GM12875 (cell line): ENCODE measurements around the gene MBD4.
A peak's percentile ranks its signal among the peaks of the same experiment; 100 is the strongest.
"Not testable (repeated sequence)": the region's sequence is repeated elsewhere in the genome, so short reads cannot be mapped to it uniquely, and the experiment has no call there.

Experiments used
- H3K4me3 ChIP-seq: one replicate; pipeline ENCODE4 v1.5.1; 2011; ENCODE audit warnings: low read depth, low read length, control low read depth
- CTCF ChIP-seq: IDR thresholded peaks from 2 replicates; pipeline ENCODE4 v1.5.1; 2011; ENCODE audit warnings: low read depth, mild to moderate bottlenecking, control low read depth, inconsistent platforms, low read length, moderate library complexity, borderline replicate concordance; ENCODE audit not compliant: insufficient read depth

MBD4 gene

GRCh38 chr3:129482721-129483120, 43.0 kb upstream of the MBD4 start:
- no peak overlapping the region for H3K4me3 ChIP-seq

GRCh38 chr3:129481766-129482332, 42.1 kb upstream of the MBD4 start:
- TF ChIP-seq CTCF: no peak
- H3K4me3 ChIP-seq: no peak overlapping the region

More at GRCh38 chr3:129482721-129483120, 43.0 kb upstream of the MBD4 start:
- peak; percentile 42; the same call in 1 of the 2 replicates for TF ChIP-seq CTCF

GRCh38 chr3:129481225-129481765, 41.5 kb upstream of the MBD4 start:
- H3K4me3 ChIP-seq: not testable (repeated sequence)

GRCh38 chr3:129476586-129476985, 36.8 kb upstream of the MBD4 start:
- TF ChIP-seq CTCF: no peak
- H3K4me3 ChIP-seq: no peak overlapping the region

GRCh38 chr3:129475863-129476262, 36.1 kb upstream of the MBD4 start:
- H3K4me3 ChIP-seq: no peak overlapping the region
- no peak for TF ChIP-seq CTCF

- no peak for TF ChIP-seq CTCF
These were observed 35.4 kb upstream of the MBD4 start for GRCh38 chr3:129474984-129475804.

GRCh38 chr3:129473769-129474152, 34.0 kb upstream of the MBD4 start:
- no peak for TF ChIP-seq CTCF
- no peak overlapping the region for H3K4me3 ChIP-seq

More at GRCh38 chr3:129474984-129475804, 35.4 kb upstream of the MBD4 start:
- no peak overlapping the region for H3K4me3 ChIP-seq
